ENCODE results near the gene CENPX. TPM values are rescaled to one million over a fixed set of nuclear protein-coding genes. Genes with fewer than 3 reads are reported as not detected.

The CENPX gene
- total and polyA plus RNA-seq, 8 donors = 14.0 to 62.4 (median 19.8) TPM

GRCh38 chr17:82031885-82032627, 9.4 kb upstream of the CENPX start:
- Histone ChIP-seq H3K36me3 (no peaks in the 10 kb centered on the region), H3K4me3 (peak overlapping the region in 3 of 4 donors; percentile 12 to 46 (median 42)), H3K4me1 (peaks cover 4 to 13% (median 5%) of the 10 kb centered on the region in 3 donors), H3K27me3 (no peaks in the 10 kb centered on the region), H3K27ac (no peak overlapping the region), H3K9me3 (no peaks in the 10 kb centered on the region)
- DNase-seq (peak in 3 of 6 donors; percentile 61 to 82 (median 79)), FAIRE-seq (no peak), ATAC-seq (peak; percentile 30 to 65 (median 50))
- intact Hi-C loops (cut with DNase I) = no loop called here
- WGBS, 2 donors = 11 to 20% methylated on average over 27 to 59 of the region's 59 CpGs
- TF ChIP-seq, protein P1, sequence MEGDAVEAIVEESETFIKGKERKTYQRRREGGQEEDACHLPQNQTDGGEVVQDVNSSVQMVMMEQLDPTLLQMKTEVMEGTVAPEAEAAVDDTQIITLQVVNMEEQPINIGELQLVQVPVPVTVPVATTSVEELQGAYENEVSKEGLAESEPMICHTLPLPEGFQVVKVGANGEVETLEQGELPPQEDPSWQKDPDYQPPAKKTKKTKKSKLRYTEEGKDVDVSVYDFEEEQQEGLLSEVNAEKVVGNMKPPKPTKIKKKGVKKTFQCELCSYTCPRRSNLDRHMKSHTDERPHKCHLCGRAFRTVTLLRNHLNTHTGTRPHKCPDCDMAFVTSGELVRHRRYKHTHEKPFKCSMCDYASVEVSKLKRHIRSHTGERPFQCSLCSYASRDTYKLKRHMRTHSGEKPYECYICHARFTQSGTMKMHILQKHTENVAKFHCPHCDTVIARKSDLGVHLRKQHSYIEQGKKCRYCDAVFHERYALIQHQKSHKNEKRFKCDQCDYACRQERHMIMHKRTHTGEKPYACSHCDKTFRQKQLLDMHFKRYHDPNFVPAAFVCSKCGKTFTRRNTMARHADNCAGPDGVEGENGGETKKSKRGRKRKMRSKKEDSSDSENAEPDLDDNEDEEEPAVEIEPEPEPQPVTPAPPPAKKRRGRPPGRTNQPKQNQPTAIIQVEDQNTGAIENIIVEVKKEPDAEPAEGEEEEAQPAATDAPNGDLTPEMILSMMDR (IDR thresholded peaks at IDR 0.05) = no peak

DNA sequence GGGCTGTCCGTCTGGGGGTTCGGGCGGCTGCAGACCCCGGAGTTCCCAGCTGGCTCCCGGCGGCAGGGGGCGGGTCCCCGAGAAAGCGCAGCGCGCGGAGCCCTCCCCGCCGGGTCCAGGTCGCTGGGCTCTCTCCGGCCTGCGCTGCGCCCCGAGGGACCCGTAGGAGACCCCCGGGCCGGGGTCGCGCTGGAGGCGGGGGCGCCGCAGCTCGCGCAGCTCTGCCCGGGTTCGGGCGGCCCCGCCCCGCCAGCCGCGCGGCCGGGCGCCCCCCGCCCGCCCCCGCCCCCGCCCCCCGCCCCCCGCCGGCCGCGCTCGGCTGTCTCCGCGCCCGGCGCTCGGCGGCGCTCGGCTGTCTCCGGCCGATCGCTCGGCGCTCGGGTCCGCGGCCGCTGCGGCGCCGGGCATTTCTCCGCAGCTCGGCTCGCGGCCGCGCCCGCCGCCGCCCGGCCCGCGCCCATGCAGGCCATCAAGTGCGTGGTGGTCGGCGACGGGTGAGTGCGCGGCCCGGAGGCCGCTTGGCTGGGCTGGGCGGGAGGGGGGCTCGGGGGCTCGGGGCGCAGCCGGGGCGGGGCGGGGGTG, 8.7 kb upstream of the CENPX start, which contains the start of gene RAC3:
Gene RAC3 (plus strand): TSS at position 376 of the 582 bp plus-strand sequence. CDS start 84 bp downstream, at position 460.
- DNase-seq (peak in 1 of 6 donors; percentile 42), ATAC-seq (peak in 3 of 4 donors; percentile 3 to 33 (median 7)), FAIRE-seq (no peak)
- Histone ChIP-seq H3K36me3 (no peaks in the 10 kb centered on the region), H3K9me3 (no peaks in the 10 kb centered on the region), H3K4me3 (peak within 1 kb of the TSS; percentile 15 to 58 (median 32)), H3K4me1 (peaks cover 4 to 9% (median 5%) of the 10 kb centered on the region in 3 donors), H3K27me3 (no peaks in the 10 kb centered on the region), H3K27ac (no peak within 1 kb of the TSS)
- WGBS, 2 donors = 0 to 1% methylated on average over 16 to 96 of the region's 96 CpGs
- TF ChIP-seq, protein P1 (IDR thresholded peaks at IDR 0.05) = no peak
- intact Hi-C loops (cut with DNase I) = no loop called here

- H3K36me3 ChIP-seq = no peaks in the 10 kb centered on the region
- TF ChIP-seq, protein P1 (IDR thresholded peaks at IDR 0.05) = peak; percentile 87 to 95 (median 92)
- WGBS, 2 donors = 1 to 3% methylated on average over 61 to 94 of the region's 94 CpGs
- FAIRE-seq (no peak), ATAC-seq (peak; percentile 85 to 94 (median 92)), DNase-seq (peak; percentile 73 to 96 (median 90))
- no peaks in the 10 kb centered on the region for H3K9me3 ChIP-seq
- peaks cover 4 to 5% (median 4%) of the 10 kb centered on the region in 3 donors for H3K4me1 ChIP-seq
- intact Hi-C loops (cut with DNase I) = no loop called here
- H3K27me3 ChIP-seq = no peaks in the 10 kb centered on the region
- H3K27ac ChIP-seq = no peak overlapping the region
- H3K4me3 ChIP-seq = peak overlapping the region; percentile 15 to 58 (median 32)
Measured at GRCh38 chr17:82030470-82031302, 8.0 kb upstream of the CENPX start.

DNA sequence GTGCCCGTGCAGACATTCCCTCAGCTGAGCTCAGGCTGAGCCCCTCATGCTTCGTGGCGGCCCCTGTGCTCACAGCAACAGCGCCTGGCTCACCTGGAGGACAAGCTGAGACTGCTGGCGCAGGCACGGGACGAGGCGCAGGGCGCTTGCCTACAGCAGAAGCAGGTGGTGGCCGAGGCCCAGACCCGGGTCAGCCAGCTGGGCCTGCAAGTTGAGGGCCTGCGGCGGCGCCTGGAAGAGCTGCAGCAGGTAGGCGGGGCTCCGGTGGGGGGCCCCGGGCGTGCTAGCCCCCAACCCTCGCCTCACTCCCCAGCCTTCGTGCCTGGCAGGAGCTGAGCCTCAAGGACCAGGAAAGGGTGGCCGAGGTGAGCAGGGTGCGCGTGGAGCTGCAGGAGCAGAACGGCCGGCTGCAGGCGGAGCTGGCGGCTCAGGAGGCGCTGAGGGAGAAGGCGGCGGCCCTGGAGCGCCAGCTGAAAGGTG, 7.4 kb upstream of the CENPX start:
- H3K36me3 ChIP-seq = no peaks in the 10 kb centered on the region
- no peaks in the 10 kb centered on the region for H3K27me3 ChIP-seq
- 60 to 66% methylated on average over 26 to 31 of the region's 31 CpGs for WGBS, 2 donors
- no peak overlapping the region for H3K27ac ChIP-seq
- intact Hi-C loops (cut with DNase I) = loop anchor here (5.0 to 10.0 kb wide), 2 partner anchors 125 to 127 kb away; no protein-coding TSS in a partner anchor
- ATAC-seq (peak in 3 of 4 donors; percentile 2 to 20 (median 13)), FAIRE-seq (no peak), DNase-seq (no peak)
- no peaks in the 10 kb centered on the region for H3K9me3 ChIP-seq
- H3K4me3 ChIP-seq = no peak overlapping the region
- peaks cover 4 to 5% (median 4%) of the 10 kb centered on the region in 3 donors for H3K4me1 ChIP-seq
- TF ChIP-seq, protein P1 (IDR thresholded peaks at IDR 0.05) = no peak
